BLaER1 (cell line): ENCODE measurements around the gene REPS2.

Source experiments
- H3K27ac ChIP-seq: shearing (Covaris generic); formaldehyde crosslinking; 2 replicates; pipeline ENCODE4 v1.8.1; 2022
- H3K27me3 ChIP-seq: shearing (Covaris generic); formaldehyde crosslinking; 2 replicates; pipeline ENCODE4 v1.8.1; 2022
- H3K36me3 ChIP-seq: shearing (Covaris generic); formaldehyde crosslinking; 2 replicates; pipeline ENCODE4 v1.8.1; 2022
- H3K4me1 ChIP-seq: shearing (Covaris generic); formaldehyde crosslinking; 2 replicates; pipeline ENCODE4 v1.8.1; 2022
- H3K4me2 ChIP-seq: shearing (Covaris generic); formaldehyde crosslinking; 2 replicates; pipeline ENCODE4 v1.8.1; 2022
- H3K4me3 ChIP-seq: shearing (Covaris generic); formaldehyde crosslinking; 2 replicates; pipeline ENCODE4 v1.8.1; 2022
- H3K9ac ChIP-seq: shearing (Covaris generic); formaldehyde crosslinking; 2 replicates; pipeline ENCODE4 v1.8.1; 2022
- H3K9me3 ChIP-seq: shearing (Covaris generic); formaldehyde crosslinking; 2 replicates; pipeline ENCODE4 v1.8.1; 2022
- H4K20me1 ChIP-seq: shearing (Covaris generic); formaldehyde crosslinking; 2 replicates; pipeline ENCODE4 v1.8.1; 2022
- Cebpa-rat ChIP-seq: shearing (Covaris generic); IDR thresholded peaks from 2 replicates; pipeline ENCODE4 v1.8.1; 2022

The REPS2 gene

DNA sequence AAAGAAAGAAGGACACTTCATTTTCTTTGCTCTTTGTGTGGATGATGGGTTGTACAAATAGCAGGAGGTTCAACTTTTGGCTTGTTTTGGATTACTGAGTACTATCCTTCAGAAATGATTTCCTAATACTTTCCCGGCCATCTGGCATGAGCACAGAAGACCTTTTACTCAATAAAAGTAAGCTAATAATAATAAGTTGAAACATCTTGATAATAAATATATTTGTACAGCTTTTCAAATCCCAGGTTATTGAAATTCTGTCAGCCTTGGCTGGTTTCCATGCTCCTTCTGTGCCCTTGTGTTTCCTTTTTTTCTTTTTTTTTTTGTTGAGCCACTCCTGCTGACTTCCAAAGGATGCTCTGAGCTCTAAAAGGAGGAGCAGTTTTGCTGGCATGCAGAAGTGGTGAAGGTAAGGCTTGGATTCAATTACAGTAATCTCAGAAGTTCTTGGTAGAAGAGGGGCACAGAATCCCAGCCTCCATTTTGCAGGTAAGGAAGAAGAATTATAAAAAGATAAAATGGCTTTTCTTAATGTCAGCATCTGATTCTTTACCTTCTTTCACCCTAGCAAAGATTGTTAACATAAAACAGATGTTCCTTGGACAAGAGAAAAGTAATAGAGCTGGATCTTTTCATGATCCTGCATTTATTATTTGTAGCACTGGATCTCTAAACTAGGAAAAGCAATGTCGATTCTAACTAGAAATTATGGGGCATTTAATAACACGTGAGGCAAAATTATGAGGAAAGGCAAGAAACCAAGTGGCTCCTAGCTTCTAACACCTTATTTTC is 31.9 kb downstream of the REPS2 start:
- H4K20me1 ChIP-seq = no peaks in the 10 kb centered on the region
- peaks cover 20% of the 10 kb centered on the region for H3K27me3 ChIP-seq
- no peak overlapping the region for H3K27ac ChIP-seq
- TF ChIP-seq Cebpa-rat = no peak
- H3K9me3 ChIP-seq = peaks cover 8% of the 10 kb centered on the region; the same call in 1 of the 2 replicates
- H3K36me3 ChIP-seq = no peaks in the 10 kb centered on the region
- H3K4me3 ChIP-seq = no peak overlapping the region
- H3K9ac ChIP-seq = no peak overlapping the region
- no peaks in the 10 kb centered on the region for H3K4me1 ChIP-seq
- H3K4me2 ChIP-seq = no peak overlapping the region

DNA sequence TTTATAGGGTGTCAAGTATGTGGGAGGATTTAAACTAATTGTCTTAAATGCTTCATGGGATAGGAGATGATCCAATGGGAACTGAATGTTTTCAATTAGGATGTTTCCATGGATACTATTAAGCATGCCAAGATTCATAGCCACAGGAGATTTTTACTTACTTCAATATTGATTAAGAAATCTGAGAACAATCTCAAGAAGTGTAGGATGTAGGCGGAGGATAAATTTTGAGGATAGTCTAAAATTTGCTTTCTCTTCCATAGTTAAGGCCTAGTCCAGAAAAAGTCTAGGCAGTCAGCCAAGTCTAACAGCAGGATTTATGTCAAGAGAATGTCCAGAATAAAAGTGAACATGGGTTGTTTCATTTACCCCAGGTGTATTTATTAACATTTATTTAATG is 32.8 kb downstream of the REPS2 start:
- Histone ChIP-seq H3K27me3 (peaks cover 29% of the 10 kb centered on the region), H4K20me1 (no peaks in the 10 kb centered on the region), H3K9me3 (peaks cover 8% of the 10 kb centered on the region; the same call in 1 of the 2 replicates), H3K27ac (no peak overlapping the region), H3K9ac (no peak overlapping the region), H3K4me1 (no peaks in the 10 kb centered on the region), H3K36me3 (no peaks in the 10 kb centered on the region), H3K4me3 (no peak overlapping the region), H3K4me2 (no peak overlapping the region)
- TF ChIP-seq Cebpa-rat = no peak

DNA sequence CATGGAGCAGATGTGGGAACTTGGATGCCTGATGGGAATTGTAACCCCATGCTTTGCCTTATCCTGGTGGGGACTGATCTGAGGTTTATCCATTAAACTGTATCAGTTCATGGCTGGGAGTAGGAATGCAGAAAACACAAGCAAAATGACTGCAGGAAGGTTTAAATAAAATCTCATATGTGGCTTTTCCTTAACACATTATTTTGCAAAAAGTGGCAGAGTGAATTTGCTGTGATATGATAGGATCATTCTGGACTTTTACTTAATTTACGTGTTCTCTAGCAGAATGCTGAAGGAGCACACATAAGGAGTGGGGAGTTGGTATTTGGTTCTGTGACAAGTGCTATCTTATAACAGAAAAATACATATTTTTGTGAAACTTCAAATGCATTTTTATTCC is 34.8 kb downstream of the REPS2 start:
- H3K4me3 ChIP-seq = no peak overlapping the region
- no peaks in the 10 kb centered on the region for H3K4me1 ChIP-seq
- no peak for TF ChIP-seq Cebpa-rat
- H3K9me3 ChIP-seq = peaks cover 8% of the 10 kb centered on the region; the same call in 1 of the 2 replicates
- no peak overlapping the region for H3K4me2 ChIP-seq
- peaks cover 32% of the 10 kb centered on the region for H3K27me3 ChIP-seq
- no peaks in the 10 kb centered on the region for H4K20me1 ChIP-seq
- no peak overlapping the region for H3K27ac ChIP-seq
- no peak overlapping the region for H3K9ac ChIP-seq
- no peaks in the 10 kb centered on the region for H3K36me3 ChIP-seq

DNA sequence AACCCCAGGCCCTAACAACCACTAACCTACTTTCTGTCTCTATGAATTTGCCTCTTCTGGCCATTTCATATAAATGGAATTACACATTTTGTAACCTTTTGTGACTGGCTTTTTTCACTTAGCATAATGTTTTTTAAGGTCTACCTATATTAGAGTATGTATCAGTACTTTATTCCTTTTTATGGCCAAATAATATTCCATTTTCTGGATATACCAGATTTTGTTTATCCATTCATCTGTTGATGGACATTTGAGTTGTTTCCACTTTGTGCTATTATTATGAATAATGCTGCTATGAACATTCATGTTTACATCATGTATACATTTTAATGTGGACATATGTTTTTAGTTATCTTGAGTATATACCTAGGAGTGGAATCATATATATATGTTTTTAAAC is 35.5 kb downstream of the REPS2 start:
- H3K4me1 ChIP-seq = no peaks in the 10 kb centered on the region
- peaks cover 8% of the 10 kb centered on the region; the same call in 1 of the 2 replicates for H3K9me3 ChIP-seq
- H3K36me3 ChIP-seq = no peaks in the 10 kb centered on the region
- no peak overlapping the region for H3K4me3 ChIP-seq
- no peaks in the 10 kb centered on the region for H4K20me1 ChIP-seq
- H3K27ac ChIP-seq = no peak overlapping the region
- H3K9ac ChIP-seq = no peak overlapping the region
- peaks cover 34% of the 10 kb centered on the region for H3K27me3 ChIP-seq
- H3K4me2 ChIP-seq = no peak overlapping the region
- TF ChIP-seq Cebpa-rat = no peak

DNA sequence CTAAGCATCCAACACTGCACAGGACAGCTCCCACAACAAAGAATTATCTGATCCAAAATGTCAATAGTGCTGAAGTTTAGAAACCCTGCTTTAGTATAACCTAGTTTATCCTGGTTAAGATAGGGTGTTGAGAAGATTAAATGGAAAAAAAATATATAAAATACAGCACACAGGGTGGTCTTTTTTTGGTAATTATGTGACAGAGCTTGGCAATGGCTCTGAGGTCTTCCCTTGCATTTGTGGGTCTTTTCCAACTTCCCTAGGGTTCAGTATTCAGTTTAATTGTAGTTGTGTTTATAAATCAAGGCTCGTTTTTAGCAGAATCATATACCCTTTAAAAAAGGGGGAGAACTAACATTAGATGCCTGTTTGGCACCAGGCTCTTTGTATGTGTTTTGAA is 36.6 kb downstream of the REPS2 start:
- no peaks in the 10 kb centered on the region for H3K36me3 ChIP-seq
- peaks cover 34% of the 10 kb centered on the region for H3K27me3 ChIP-seq
- H4K20me1 ChIP-seq = no peaks in the 10 kb centered on the region
- H3K27ac ChIP-seq = no peak overlapping the region
- TF ChIP-seq Cebpa-rat = no peak
- H3K9ac ChIP-seq = no peak overlapping the region
- no peaks in the 10 kb centered on the region for H3K4me1 ChIP-seq
- peaks cover 13% of the 10 kb centered on the region for H3K9me3 ChIP-seq
- no peak overlapping the region for H3K4me3 ChIP-seq
- H3K4me2 ChIP-seq = no peak overlapping the region

DNA sequence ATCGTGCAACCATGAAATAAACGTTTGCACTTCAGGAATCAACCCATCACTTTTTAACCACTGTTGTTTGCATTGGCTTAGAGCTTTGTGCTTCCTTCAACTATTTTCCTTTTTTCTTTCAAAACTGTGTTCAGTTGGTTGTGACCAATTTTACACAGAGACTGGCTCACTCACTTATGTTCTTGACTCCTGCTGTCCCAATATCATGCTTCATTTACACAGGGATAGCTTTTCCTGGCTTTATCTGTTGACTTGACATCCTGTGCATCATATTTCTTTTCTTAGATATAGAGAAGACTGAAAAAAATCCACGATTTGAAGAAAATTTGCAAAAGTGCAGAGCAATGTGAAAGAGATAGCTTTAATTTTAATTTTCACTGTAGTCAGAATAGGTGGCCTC is 38.8 kb downstream of the REPS2 start:
- H3K4me1 ChIP-seq = no peaks in the 10 kb centered on the region
- no peak overlapping the region for H3K4me2 ChIP-seq
- no peak overlapping the region for H3K27ac ChIP-seq
- TF ChIP-seq Cebpa-rat = no peak
- H3K9me3 ChIP-seq = peaks cover 13% of the 10 kb centered on the region
- no peak overlapping the region for H3K9ac ChIP-seq
- H3K27me3 ChIP-seq = peaks cover 44% of the 10 kb centered on the region
- no peaks in the 10 kb centered on the region for H4K20me1 ChIP-seq
- H3K36me3 ChIP-seq = no peaks in the 10 kb centered on the region
- H3K4me3 ChIP-seq = no peak overlapping the region

DNA sequence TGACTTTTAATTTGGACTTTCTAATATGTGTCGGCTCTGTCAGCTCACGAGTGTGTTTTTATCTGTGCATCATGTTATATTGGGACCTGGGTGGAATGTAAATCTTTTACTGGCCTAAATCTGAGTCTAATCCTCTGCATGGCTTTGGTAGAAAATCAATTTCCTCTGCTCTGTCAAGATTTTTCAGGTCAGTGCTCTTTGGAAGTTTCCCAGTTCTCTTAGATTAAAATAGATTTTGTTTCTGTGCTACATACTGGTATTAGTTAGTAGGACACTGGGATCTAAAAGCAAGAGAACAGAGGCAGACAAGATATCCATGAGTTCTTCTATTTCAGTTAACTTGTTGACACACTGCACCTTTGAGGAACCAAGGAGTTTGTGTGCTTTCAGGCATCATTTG is 39.7 kb downstream of the REPS2 start:
- Histone ChIP-seq H3K27me3 (peaks cover 48% of the 10 kb centered on the region), H3K27ac (no peak overlapping the region), H3K4me2 (no peak overlapping the region), H3K36me3 (no peaks in the 10 kb centered on the region), H3K4me1 (no peaks in the 10 kb centered on the region), H3K9ac (no peak overlapping the region), H3K9me3 (peaks cover 13% of the 10 kb centered on the region), H3K4me3 (no peak overlapping the region), H4K20me1 (no peaks in the 10 kb centered on the region)
- no peak for TF ChIP-seq Cebpa-rat

DNA sequence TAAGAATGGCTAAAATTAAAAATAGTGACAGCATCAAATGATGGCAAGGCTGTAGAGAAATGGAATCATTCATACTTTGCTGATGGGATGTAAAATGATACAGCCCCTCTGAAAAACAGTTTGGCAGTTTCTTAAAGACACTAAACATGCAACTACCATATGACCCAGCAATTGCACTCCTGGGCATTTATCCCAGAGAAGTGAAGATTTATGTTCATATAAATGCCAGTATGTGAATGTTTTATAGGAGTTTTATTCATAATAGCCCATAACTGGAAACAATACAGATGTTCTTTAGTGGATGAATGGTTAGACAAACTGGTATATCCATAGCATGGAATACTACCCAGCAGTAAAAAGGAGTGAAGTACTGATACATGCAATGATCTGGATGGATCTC is 43.3 kb downstream of the REPS2 start:
- no peak for TF ChIP-seq Cebpa-rat
- Histone ChIP-seq H3K4me2 (no peak overlapping the region), H4K20me1 (no peaks in the 10 kb centered on the region), H3K9ac (no peak overlapping the region), H3K27ac (no peak overlapping the region), H3K27me3 (peaks cover 61% of the 10 kb centered on the region), H3K36me3 (no peaks in the 10 kb centered on the region), H3K4me1 (no peaks in the 10 kb centered on the region), H3K4me3 (no peak overlapping the region), H3K9me3 (peaks cover 5% of the 10 kb centered on the region; the same call in 1 of the 2 replicates)

DNA sequence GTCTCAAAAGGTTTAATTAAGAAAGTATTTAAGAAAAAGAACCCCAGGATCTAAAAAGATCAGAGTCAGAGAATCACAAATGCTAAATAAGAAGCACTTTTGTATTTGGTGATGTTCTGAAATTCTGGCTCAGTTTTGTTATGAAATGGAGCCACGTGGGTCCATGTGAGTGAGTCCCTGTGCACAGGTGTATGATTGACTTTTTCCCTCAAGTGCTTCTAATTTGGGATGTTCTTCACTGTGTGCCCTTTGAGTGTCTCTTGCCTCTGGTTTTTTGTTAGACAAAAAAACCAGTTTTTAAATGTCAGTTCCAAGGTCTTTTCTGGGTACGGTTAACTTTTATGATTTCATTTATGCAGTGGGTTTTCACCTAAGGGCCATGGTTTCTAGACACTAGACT is 44.4 kb downstream of the REPS2 start:
- no peaks in the 10 kb centered on the region for H3K4me1 ChIP-seq
- H3K4me3 ChIP-seq = no peak overlapping the region
- TF ChIP-seq Cebpa-rat = no peak
- H3K9me3 ChIP-seq = peaks cover 5% of the 10 kb centered on the region; the same call in 1 of the 2 replicates
- peaks cover 1% of the 10 kb centered on the region; the same call in 1 of the 2 replicates for H4K20me1 ChIP-seq
- H3K36me3 ChIP-seq = no peaks in the 10 kb centered on the region
- H3K4me2 ChIP-seq = no peak overlapping the region
- H3K27ac ChIP-seq = no peak overlapping the region
- no peak overlapping the region for H3K9ac ChIP-seq
- H3K27me3 ChIP-seq = peaks cover 65% of the 10 kb centered on the region

DNA sequence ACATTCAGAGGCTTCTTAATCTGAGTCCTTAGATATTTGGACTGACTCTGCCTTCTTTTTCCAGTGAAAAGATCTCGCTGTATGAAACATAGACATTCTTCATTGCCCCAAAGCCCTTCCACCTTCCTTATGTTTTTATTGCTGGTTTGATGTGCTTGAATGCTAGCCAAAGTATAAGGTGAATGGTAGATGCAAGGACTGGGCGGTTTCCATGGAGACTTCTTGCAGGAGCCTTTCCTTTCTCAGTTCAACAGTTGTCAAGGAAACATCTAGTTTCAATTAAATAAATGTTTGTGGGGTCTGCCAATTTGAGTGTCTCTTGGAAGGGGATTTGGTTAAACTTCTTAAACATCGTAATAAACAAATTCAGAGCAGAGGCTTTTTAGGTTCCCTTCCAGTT is 46.0 kb downstream of the REPS2 start:
- Histone ChIP-seq H3K4me3 (no peak overlapping the region), H3K36me3 (no peaks in the 10 kb centered on the region), H4K20me1 (peaks cover 7% of the 10 kb centered on the region; the same call in 1 of the 2 replicates), H3K9ac (no peak overlapping the region), H3K4me2 (no peak overlapping the region), H3K9me3 (peaks cover 5% of the 10 kb centered on the region; the same call in 1 of the 2 replicates), H3K27ac (no peak overlapping the region), H3K27me3 (peaks cover 70% of the 10 kb centered on the region), H3K4me1 (no peaks in the 10 kb centered on the region)
- no peak for TF ChIP-seq Cebpa-rat
